ENCODE measurements around the gene OR6B3.

- TF ChIP-seq CTCF (IDR thresholded peaks at IDR 0.05), result peak; percentile 83
- no peak for TF ChIP-seq ZFX (IDR thresholded peaks at IDR 0.05; ENCODE audit: borderline replicate concordance)
Measured at GRCh38 chr2:240060977-240061591, 7.8 kb upstream of the OR6B3 start.

Data from 22Rv1 (cell line).